ENCODE data around the gene PRKAG2.

- no peak for TF ChIP-seq EZH2phosphoT487 (IDR thresholded peaks at IDR 0.05; ENCODE audit: insufficient read depth, low read depth)
- TF ChIP-seq EZH2 (IDR thresholded peaks at IDR 0.05; ENCODE audit: insufficient read depth, poor library complexity, severe bottlenecking), result no peak
These were observed 5.0 kb downstream of the PRKAG2 start for GRCh38 chr7:151871904-151872303.
